RWPE2 (cell line): ENCODE data around the gene MUC4.

Experiments used
- ATAC-seq: fragments of 200-7000 bp; cut with Tn5 transposase; 3 replicates; pipeline ENCODE4 v1.9.1; 2021; ENCODE audit warnings: low read depth
- DNase-seq: peaks from one replicate; pipeline ENCODE4 v3.0.0-alpha.2; 2020; ENCODE audit warnings: low spot score
- H3K27ac ChIP-seq: fragments of 450-650 bp; 2 replicates; pipeline ENCODE4 v1.5.1; 2017; ENCODE audit warnings: mild to moderate bottlenecking; ENCODE audit not compliant: poor library complexity, severe bottlenecking
- H3K27me3 ChIP-seq: fragments of 250-450 bp; sonication (Bioruptor Pico); 2 replicates; pipeline ENCODE4 v1.5.1; 2021; ENCODE audit warnings: mild to moderate bottlenecking, moderate library complexity; ENCODE audit not compliant: insufficient read depth, poor library complexity, severe bottlenecking
- H3K36me3 ChIP-seq: fragments of 250-450 bp; sonication (Bioruptor Pico); 2 replicates; pipeline ENCODE4 v1.5.1; 2020; ENCODE audit warnings: low read depth, mild to moderate bottlenecking, moderate library complexity
- H3K4me1 ChIP-seq: fragments of 250-450 bp; sonication (Bioruptor Pico); 2 replicates; pipeline ENCODE4 v1.5.1; 2021; ENCODE audit warnings: mild to moderate bottlenecking, moderate library complexity; ENCODE audit not compliant: insufficient read depth, poor library complexity, severe bottlenecking
- H3K4me3 ChIP-seq: fragments of 250-450 bp; sonication (Bioruptor Pico); 2 replicates; pipeline ENCODE4 v1.5.1; 2021; ENCODE audit warnings: mild to moderate bottlenecking, moderate library complexity; ENCODE audit not compliant: severe bottlenecking
- H3K9me3 ChIP-seq: fragments of 250-450 bp; sonication (Bioruptor Pico); 2 replicates; pipeline ENCODE4 v1.5.1; 2021; ENCODE audit warnings: mild to moderate bottlenecking, moderate library complexity; ENCODE audit not compliant: severe bottlenecking
- CTCF ChIP-seq: fragments of 450-650 bp; IDR thresholded peaks from one replicate; pipeline ENCODE4 v1.5.1; 2017; ENCODE audit warnings: mild to moderate bottlenecking, moderate library complexity; ENCODE audit not compliant: poor library complexity, severe bottlenecking

Gene MUC4

GRCh38 chr3:195802795-195803194 is 8.9 kb downstream of the MUC4 start:
- no peaks in the 10 kb centered on the region for H3K9me3 ChIP-seq
- TF ChIP-seq CTCF: no peak
- no peak overlapping the region for H3K27ac ChIP-seq
- no peaks in the 10 kb centered on the region for H3K4me1 ChIP-seq
- H3K4me3 ChIP-seq: no peak overlapping the region
- no peak for DNase-seq
- H3K27me3 ChIP-seq: peaks cover 9% of the 10 kb centered on the region
- ATAC-seq: no peak
- H3K36me3 ChIP-seq: no peaks in the 10 kb centered on the region

DNA sequence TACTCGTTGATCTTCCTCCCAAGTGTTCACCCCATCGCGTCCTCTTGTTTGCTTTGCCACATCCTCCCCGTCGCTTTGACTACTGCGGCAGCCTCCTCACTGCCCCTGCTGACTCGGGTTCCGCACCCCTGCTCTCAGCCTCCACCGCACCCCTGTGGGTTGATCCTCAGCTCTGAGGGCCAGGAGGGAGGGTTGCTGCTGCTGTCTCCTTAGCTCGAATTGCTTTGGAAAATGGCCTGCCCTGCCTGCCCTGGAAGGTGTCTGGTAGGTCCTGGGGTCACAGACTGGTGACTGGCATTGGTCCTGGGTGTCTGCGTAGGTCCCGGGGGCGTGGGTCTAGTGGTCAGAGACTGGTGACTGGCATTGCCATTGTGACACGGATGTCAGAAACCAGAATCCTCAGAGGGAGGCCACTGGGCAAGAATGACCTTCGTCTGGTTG is 9.4 kb downstream of the MUC4 start:
- H3K36me3 ChIP-seq: no peaks in the 10 kb centered on the region
- no peaks in the 10 kb centered on the region for H3K9me3 ChIP-seq
- ATAC-seq (no peak), DNase-seq (no peak)
- peaks cover 9% of the 10 kb centered on the region for H3K27me3 ChIP-seq
- H3K27ac ChIP-seq: no peak overlapping the region
- no peak for TF ChIP-seq CTCF
- no peaks in the 10 kb centered on the region for H3K4me1 ChIP-seq
- no peak overlapping the region for H3K4me3 ChIP-seq

GRCh38 chr3:195801251-195802183 is 10.2 kb downstream of the MUC4 start:
- no peak for TF ChIP-seq CTCF
- no peaks in the 10 kb centered on the region for H3K4me1 ChIP-seq
- H3K27me3 ChIP-seq: peaks cover 9% of the 10 kb centered on the region
- H3K36me3 ChIP-seq: no peaks in the 10 kb centered on the region
- ATAC-seq: no peak
- no peak overlapping the region for H3K4me3 ChIP-seq
- H3K9me3 ChIP-seq: no peaks in the 10 kb centered on the region
- H3K27ac ChIP-seq: no peak overlapping the region
- peak; percentile 45 for DNase-seq

DNA sequence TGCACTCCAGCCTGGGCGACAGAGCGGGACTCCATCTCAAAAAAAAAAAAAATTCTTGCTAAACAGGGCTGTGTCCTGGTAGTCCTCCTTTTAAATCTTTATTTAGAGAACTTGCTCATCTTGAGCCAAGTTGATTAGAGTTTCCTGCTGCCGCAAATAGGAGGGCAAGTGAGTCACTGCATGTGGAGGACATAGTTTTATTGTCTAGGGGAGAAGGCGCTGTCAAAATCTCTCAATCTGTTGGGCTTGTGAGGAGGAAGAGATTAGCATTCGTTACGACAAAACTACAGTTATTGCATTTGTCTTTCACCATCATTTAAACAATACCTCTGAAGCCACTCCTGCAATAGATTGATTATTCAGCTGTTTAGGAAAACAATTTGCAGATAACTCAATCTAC is 11.5 kb downstream of the MUC4 start:
- no peak overlapping the region for H3K4me3 ChIP-seq
- DNase-seq: no peak
- H3K9me3 ChIP-seq: no peaks in the 10 kb centered on the region
- TF ChIP-seq CTCF: no peak
- no peaks in the 10 kb centered on the region for H3K4me1 ChIP-seq
- no peak overlapping the region for H3K27ac ChIP-seq
- H3K27me3 ChIP-seq: peaks cover 9% of the 10 kb centered on the region
- no peaks in the 10 kb centered on the region for H3K36me3 ChIP-seq
- ATAC-seq: no peak

GRCh38 chr3:195796795-195797194 is 14.9 kb downstream of the MUC4 start:
- H3K36me3 ChIP-seq: no peaks in the 10 kb centered on the region
- peaks cover 4% of the 10 kb centered on the region for H3K27me3 ChIP-seq
- H3K27ac ChIP-seq: no peak overlapping the region
- no peak for DNase-seq
- no peaks in the 10 kb centered on the region for H3K9me3 ChIP-seq
- no peak for TF ChIP-seq CTCF
- no peaks in the 10 kb centered on the region for H3K4me1 ChIP-seq
- ATAC-seq: no peak
- H3K4me3 ChIP-seq: no peak overlapping the region
